C4-2B (cell line): ENCODE measurements around the gene E4F1.

ENCODE experiments used
- CTCF ChIP-seq: fragments of 450-650 bp; conservative IDR thresholded peaks from 2 replicates; pipeline ENCODE4 v1.5.1; 2017; ENCODE audit warnings: mild to moderate bottlenecking
- ZFX ChIP-seq: fragments of 450-650 bp; IDR thresholded peaks from 2 replicates; pipeline ENCODE4 v1.6.1; 2017

GRCh38 chr16:2187212-2187611 lies 36.2 kb upstream of the E4F1 start:
- no peak for TF ChIP-seq CTCF
- TF ChIP-seq ZFX, result no peak
